Measurements from ENCODE around the gene SLC12A1. TPM values are rescaled to one million over a fixed set of nuclear protein-coding genes. Genes with fewer than 3 reads are reported as not detected.
A peak's percentile ranks its signal among the peaks of the same experiment; 100 is the strongest.

SLC12A1 gene
- polyA plus RNA-seq, 2 of the 4 experiments (the other 2 are of a cell fraction) = not detected

- TF ChIP-seq POLR2AphosphoS2 (conservative IDR thresholded peaks at IDR 0.05; ENCODE audit: low read length) = no peak
- no peak for TF ChIP-seq TFCP2L1 (CRISPR knock-in tag; IDR thresholded peaks at IDR 0.05)
Observed at GRCh38 chr15:48176112-48176511, 30.0 kb upstream of the SLC12A1 start (continued).

GRCh38 chr15:48176957-48177356, 29.1 kb upstream of the SLC12A1 start:
- H3K9me3 ChIP-seq = no peaks in the 10 kb centered on the region
- FAIRE-seq (no peak), ATAC-seq (no peak), DNase-seq (ENCODE audit: low read depth in 1 of 2, low spot score in 1 of 2) (no peak)
- ChIA-PET POLR2A (no interaction called here), CTCF (no interaction called here)
- peak overlapping the region; percentile 84 for H3K4me3 ChIP-seq
- H3K4me2 ChIP-seq = peak overlapping the region; percentile 70
- 63% methylated on average over 2 of the region's 2 CpGs for WGBS (ENCODE audit: missing lambda C conversion rate)
- peaks cover 11% of the 10 kb centered on the region; the same call in 2 of the 3 replicates for H3K4me1 ChIP-seq
- peak overlapping the region; percentile 94 to 100; a peak in 3 of 6 replicates for H3K27ac ChIP-seq
- no peak for TF ChIP-seq RARB (CRISPR knock-in tag; IDR thresholded peaks at IDR 0.05)
- no peak for TF ChIP-seq EP300 (IDR thresholded peaks at IDR 0.05)
- no peak for TF ChIP-seq E2F6 (IDR thresholded peaks at IDR 0.05; ENCODE audit: borderline replicate concordance, low read depth)
- no peak for TF ChIP-seq USF2 (IDR thresholded peaks at IDR 0.05)
- no peak for TF ChIP-seq HES2 (IDR thresholded peaks at IDR 0.05)
- TF ChIP-seq, protein P1, sequence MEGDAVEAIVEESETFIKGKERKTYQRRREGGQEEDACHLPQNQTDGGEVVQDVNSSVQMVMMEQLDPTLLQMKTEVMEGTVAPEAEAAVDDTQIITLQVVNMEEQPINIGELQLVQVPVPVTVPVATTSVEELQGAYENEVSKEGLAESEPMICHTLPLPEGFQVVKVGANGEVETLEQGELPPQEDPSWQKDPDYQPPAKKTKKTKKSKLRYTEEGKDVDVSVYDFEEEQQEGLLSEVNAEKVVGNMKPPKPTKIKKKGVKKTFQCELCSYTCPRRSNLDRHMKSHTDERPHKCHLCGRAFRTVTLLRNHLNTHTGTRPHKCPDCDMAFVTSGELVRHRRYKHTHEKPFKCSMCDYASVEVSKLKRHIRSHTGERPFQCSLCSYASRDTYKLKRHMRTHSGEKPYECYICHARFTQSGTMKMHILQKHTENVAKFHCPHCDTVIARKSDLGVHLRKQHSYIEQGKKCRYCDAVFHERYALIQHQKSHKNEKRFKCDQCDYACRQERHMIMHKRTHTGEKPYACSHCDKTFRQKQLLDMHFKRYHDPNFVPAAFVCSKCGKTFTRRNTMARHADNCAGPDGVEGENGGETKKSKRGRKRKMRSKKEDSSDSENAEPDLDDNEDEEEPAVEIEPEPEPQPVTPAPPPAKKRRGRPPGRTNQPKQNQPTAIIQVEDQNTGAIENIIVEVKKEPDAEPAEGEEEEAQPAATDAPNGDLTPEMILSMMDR (IDR thresholded peaks at IDR 0.05) = no peak
- no peak for TF ChIP-seq RNF2 (IDR thresholded peaks at IDR 0.05; ENCODE audit: borderline replicate concordance, low read depth)
- no peak for TF ChIP-seq SMC3 (IDR thresholded peaks at IDR 0.05)
- no peak for TF ChIP-seq GATA3 (IDR thresholded peaks at IDR 0.05; ENCODE audit: borderline replicate concordance)

GRCh38 chr15:48177383-48177765, 28.7 kb upstream of the SLC12A1 start:
- H3K4me1 ChIP-seq = peaks cover 11% of the 10 kb centered on the region; the same call in 2 of the 3 replicates
- peak overlapping the region; percentile 94 to 100 for H3K27ac ChIP-seq
- peak overlapping the region; percentile 84 for H3K4me3 ChIP-seq
- DNase-seq (ENCODE audit: low read depth in 1 of 2, low spot score in 1 of 2) = peak; percentile 8 to 48
- ChIA-PET POLR2A (no interaction called here), CTCF (interaction anchor here (1.1 kb wide), 1 partner anchor 108 kb away, joined by 3 read pairs; no protein-coding TSS in a partner anchor)
- TF ChIP-seq NR3C1 (IDR thresholded peaks at IDR 0.05) = no peak
- TF ChIP-seq TP53 (CRISPR knock-in tag; IDR thresholded peaks at IDR 0.05) = no peak
- TF ChIP-seq NPAS2 (CRISPR knock-in tag; IDR thresholded peaks at IDR 0.05; ENCODE audit: borderline replicate concordance) = no peak
- TF ChIP-seq ZSCAN20 (CRISPR knock-in tag; IDR thresholded peaks at IDR 0.05) = no peak
- no peak for TF ChIP-seq ZC3H11A (IDR thresholded peaks at IDR 0.05)
- TF ChIP-seq RARB (CRISPR knock-in tag; IDR thresholded peaks at IDR 0.05) = no peak
- TF ChIP-seq ZNF302 (CRISPR knock-in tag; IDR thresholded peaks at IDR 0.05) = no peak
- no peak for TF ChIP-seq HOXB5 (CRISPR knock-in tag; IDR thresholded peaks at IDR 0.05)
- TF ChIP-seq BHLHE40 (IDR thresholded peaks at IDR 0.05; ENCODE audit: low read depth, low read length) = no peak
- no peak for TF ChIP-seq JUNB (IDR thresholded peaks at IDR 0.05)
- peak overlapping the region; percentile 70 for H3K4me2 ChIP-seq
- FAIRE-seq = no peak
- no peaks in the 10 kb centered on the region for H3K9me3 ChIP-seq
- peak; percentile 85 to 86 for ATAC-seq
- WGBS (ENCODE audit: missing lambda C conversion rate) = 0% methylated on average over 10 of the region's 10 CpGs
